ENCODE results near the gene ATF6B.
"Not testable (repeated sequence)": the region's sequence is repeated elsewhere in the genome, so short reads cannot be mapped to it uniquely, and the experiment has no call there.

- TF ChIP-seq CTCF, POLR2A (IDR thresholded peaks at IDR 0.05): not testable (repeated sequence)
Measured at GRCh38 chr6:32100251-32100650, 27.8 kb downstream of the ATF6B start.

All from lower leg skin (tissue), 3 donors.